HK-2 (cell line): ENCODE measurements around the gene CLSTN2.

Experiments used
- DNase-seq: peaks from one replicate; pipeline ENCODE4 v3.0.0-alpha.2; 2018; ENCODE audit not compliant: unreplicated experiment

The CLSTN2 gene

GRCh38 chr3:140588558-140588957, 653.6 kb downstream of the CLSTN2 start:
- no peak for DNase-seq

GRCh38 chr3:140593766-140594165, 658.8 kb downstream of the CLSTN2 start:
- DNase-seq = no peak

- DNase-seq = no peak
Observed at GRCh38 chr3:140595295-140595694, 660.3 kb downstream of the CLSTN2 start.

GRCh38 chr3:140597364-140597763, 662.4 kb downstream of the CLSTN2 start:
- DNase-seq = no peak

GRCh38 chr3:140597792-140598191, 662.8 kb downstream of the CLSTN2 start:
- no peak for DNase-seq

- DNase-seq = no peak
Observed at GRCh38 chr3:140599009-140599408, 664.0 kb downstream of the CLSTN2 start.

GRCh38 chr3:140599496-140599895, 664.5 kb downstream of the CLSTN2 start:
- DNase-seq = no peak

- DNase-seq = no peak
Observed at GRCh38 chr3:140601881-140602280, 666.9 kb downstream of the CLSTN2 start.

GRCh38 chr3:140602781-140603180, 667.8 kb downstream of the CLSTN2 start:
- no peak for DNase-seq

GRCh38 chr3:140603766-140604165, 668.8 kb downstream of the CLSTN2 start:
- no peak for DNase-seq

GRCh38 chr3:140610544-140610943, 675.6 kb downstream of the CLSTN2 start:
- no peak for DNase-seq

GRCh38 chr3:140614001-140614400, 679.0 kb downstream of the CLSTN2 start:
- DNase-seq = no peak

- no peak for DNase-seq
Observed at GRCh38 chr3:140617135-140617534, 682.1 kb downstream of the CLSTN2 start.

- DNase-seq = peak; percentile 24
Observed at GRCh38 chr3:140626856-140627255, 691.9 kb downstream of the CLSTN2 start.
